Measurements from ENCODE around the gene DDIT4.
"Not testable (repeated sequence)": the region's sequence is repeated elsewhere in the genome, so short reads cannot be mapped to it uniquely, and the experiment has no call there.

The DDIT4 gene

DNA sequence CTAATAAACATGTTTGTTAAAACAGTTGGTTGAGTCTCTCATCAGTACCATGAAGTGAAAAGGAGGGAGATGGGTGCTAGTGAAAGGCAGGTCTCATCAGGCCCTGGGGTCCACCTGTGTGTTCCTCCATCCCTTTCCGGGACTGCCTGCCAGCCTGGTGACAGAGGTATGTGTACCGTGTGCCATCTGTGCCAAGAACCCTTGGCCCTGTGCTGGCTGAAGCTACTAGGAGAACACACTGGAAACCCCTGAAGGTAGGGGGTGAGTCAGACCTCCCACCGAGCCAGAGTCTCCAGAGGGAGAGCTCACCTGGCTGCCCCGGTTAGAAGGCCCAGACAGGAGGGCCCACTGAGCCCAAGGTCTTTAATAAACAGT, 2.3 kb downstream of the DDIT4 start:
- Histone ChIP-seq H3K4me3 (ENCODE audit: low read depth, low read length) (peak overlapping the region; percentile 68), H3K27me3 (ENCODE audit: insufficient read depth, low read depth, severe bottlenecking) (no peaks in the 10 kb centered on the region), H3K9me3 (ENCODE audit: severe bottlenecking) (no peaks in the 10 kb centered on the region), H3K27ac (peak overlapping the region; percentile 35), H3K36me3 (peaks cover 16% of the 10 kb centered on the region)
- TF ChIP-seq, protein P1, sequence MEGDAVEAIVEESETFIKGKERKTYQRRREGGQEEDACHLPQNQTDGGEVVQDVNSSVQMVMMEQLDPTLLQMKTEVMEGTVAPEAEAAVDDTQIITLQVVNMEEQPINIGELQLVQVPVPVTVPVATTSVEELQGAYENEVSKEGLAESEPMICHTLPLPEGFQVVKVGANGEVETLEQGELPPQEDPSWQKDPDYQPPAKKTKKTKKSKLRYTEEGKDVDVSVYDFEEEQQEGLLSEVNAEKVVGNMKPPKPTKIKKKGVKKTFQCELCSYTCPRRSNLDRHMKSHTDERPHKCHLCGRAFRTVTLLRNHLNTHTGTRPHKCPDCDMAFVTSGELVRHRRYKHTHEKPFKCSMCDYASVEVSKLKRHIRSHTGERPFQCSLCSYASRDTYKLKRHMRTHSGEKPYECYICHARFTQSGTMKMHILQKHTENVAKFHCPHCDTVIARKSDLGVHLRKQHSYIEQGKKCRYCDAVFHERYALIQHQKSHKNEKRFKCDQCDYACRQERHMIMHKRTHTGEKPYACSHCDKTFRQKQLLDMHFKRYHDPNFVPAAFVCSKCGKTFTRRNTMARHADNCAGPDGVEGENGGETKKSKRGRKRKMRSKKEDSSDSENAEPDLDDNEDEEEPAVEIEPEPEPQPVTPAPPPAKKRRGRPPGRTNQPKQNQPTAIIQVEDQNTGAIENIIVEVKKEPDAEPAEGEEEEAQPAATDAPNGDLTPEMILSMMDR (IDR thresholded peaks at IDR 0.05; ENCODE audit: low read depth, low read length), result no peak
- no peak for DNase-seq

DNA sequence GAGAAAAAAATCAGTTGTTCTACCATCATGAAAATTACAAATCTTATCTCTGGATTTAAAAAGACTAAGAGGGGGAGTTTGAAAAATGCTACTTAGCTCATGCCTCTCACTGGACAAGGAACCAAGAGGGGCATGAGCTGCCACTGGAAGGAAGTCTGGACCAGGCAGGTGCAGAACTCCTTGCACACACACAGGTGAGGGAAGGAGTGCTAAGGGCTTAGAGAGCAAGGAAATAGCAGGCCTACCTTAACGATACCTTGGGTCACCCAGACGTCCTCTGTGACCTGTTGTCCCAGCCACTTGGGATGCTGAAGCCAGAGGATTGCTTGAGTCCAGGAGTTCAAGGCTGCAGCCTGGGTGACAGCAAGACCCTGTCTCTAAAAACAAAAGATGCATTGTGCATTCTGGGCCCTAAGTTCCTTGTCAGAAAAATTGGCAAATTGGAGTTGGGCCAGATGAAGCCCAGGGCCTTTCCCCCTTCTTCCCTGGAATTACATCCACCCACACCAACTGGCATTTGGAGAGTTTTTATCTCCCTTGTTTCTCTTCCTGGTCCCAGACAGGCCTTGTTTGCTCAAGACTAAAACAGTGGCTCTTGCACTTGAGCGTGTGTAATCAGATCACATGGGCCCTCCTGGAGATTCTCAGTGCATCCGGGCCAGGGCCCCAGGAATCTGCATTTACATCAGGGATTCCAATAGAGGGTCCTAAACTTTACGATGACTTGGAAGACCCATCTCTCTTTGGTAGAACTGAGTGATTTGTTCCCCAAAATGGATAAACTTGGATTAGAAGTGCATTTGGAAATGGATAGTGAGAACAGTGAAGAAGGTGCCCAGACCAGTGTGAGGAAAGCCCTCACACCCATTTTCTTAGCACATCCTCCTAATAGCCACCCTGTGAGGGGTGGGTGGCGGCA, 3.0 kb downstream of the DDIT4 start:
- no peak for DNase-seq
- H3K9me3 ChIP-seq (ENCODE audit: severe bottlenecking), result no peaks in the 10 kb centered on the region
- H3K4me3 ChIP-seq (ENCODE audit: low read depth, low read length), result no peak overlapping the region
- TF ChIP-seq, protein P1 (IDR thresholded peaks at IDR 0.05; ENCODE audit: low read depth, low read length), result no peak
- H3K27ac ChIP-seq, result no peak overlapping the region
- peaks cover 16% of the 10 kb centered on the region for H3K36me3 ChIP-seq
- no peaks in the 10 kb centered on the region for H3K27me3 ChIP-seq (ENCODE audit: insufficient read depth, low read depth, severe bottlenecking)

DNA sequence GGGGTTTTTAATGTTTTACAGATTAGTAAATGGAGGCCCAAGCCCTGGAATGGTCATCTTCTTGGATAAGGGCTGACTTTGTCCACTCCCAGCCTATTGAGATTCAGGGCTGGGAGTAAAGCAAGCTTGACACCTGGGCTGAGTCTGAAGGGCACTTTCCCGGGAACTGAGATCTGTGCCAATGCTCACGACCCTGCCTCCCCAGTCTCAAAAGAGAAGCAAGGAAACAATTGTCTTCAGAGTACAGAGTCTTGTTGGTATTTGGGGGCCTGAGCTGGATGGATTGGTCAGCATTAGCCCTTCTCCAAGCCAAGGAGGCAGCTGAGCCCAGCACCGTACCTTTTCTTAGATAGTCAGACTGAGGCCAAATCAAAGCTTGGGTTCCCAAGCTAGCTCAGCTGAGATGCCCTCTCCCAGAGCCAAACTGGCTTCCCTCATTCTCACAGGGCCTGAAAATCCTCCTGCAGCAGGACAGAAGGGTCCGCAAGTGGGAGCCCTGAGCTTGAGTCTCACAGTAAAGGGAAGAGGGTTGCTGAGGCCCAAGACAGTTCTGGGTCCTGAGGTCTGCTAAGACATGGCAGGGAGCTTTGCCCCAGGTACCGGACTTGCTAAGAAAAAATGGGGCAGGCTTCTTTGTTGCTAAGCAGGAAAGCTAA, 3.7 kb downstream of the DDIT4 start:
- TF ChIP-seq, protein P1 (IDR thresholded peaks at IDR 0.05; ENCODE audit: low read depth, low read length), result no peak
- H3K9me3 ChIP-seq (ENCODE audit: severe bottlenecking), result no peaks in the 10 kb centered on the region
- no peak overlapping the region for H3K4me3 ChIP-seq (ENCODE audit: low read depth, low read length)
- no peaks in the 10 kb centered on the region for H3K27me3 ChIP-seq (ENCODE audit: insufficient read depth, low read depth, severe bottlenecking)
- DNase-seq, result no peak
- H3K36me3 ChIP-seq, result peaks cover 16% of the 10 kb centered on the region
- no peak overlapping the region for H3K27ac ChIP-seq

DNA sequence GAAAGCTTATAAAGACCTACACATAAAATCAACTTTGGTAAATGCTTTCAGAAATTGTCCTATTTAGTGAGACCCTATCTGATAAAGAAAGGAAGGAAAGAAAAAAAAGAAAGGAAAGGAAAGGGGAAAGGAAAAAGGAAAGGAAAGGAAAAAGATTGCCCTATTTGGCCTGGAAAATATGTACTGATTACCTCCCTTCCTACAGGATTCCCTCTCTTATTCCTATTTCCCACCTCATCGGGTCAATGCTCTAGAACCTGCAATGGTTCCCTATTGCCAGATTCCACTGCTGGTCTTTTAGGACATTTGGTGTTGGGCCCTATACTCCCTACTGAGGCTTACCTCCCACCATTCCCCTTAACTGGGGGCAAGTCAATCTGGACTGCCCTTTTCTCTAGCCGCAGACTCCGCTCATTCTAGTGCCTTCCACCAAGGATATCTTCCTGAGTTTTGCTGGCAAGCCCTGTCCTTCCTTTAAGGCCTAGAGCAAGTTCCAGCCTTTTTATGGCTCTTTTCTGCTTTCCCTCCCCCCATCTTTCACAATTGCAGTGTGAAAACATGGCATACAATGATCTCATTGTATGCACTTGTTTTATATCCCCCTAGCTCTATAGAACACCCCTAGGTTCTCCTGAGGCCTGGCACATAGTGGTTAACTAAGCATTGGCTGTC, 4.4 kb downstream of the DDIT4 start:
- Histone ChIP-seq H3K9me3 (ENCODE audit: severe bottlenecking) (no peaks in the 10 kb centered on the region), H3K27ac (no peak overlapping the region), H3K4me3 (ENCODE audit: low read depth, low read length) (no peak overlapping the region), H3K36me3 (peaks cover 16% of the 10 kb centered on the region), H3K27me3 (ENCODE audit: insufficient read depth, low read depth, severe bottlenecking) (no peaks in the 10 kb centered on the region)
- no peak for DNase-seq
- TF ChIP-seq, protein P1 (IDR thresholded peaks at IDR 0.05; ENCODE audit: low read depth, low read length), result no peak

DNA sequence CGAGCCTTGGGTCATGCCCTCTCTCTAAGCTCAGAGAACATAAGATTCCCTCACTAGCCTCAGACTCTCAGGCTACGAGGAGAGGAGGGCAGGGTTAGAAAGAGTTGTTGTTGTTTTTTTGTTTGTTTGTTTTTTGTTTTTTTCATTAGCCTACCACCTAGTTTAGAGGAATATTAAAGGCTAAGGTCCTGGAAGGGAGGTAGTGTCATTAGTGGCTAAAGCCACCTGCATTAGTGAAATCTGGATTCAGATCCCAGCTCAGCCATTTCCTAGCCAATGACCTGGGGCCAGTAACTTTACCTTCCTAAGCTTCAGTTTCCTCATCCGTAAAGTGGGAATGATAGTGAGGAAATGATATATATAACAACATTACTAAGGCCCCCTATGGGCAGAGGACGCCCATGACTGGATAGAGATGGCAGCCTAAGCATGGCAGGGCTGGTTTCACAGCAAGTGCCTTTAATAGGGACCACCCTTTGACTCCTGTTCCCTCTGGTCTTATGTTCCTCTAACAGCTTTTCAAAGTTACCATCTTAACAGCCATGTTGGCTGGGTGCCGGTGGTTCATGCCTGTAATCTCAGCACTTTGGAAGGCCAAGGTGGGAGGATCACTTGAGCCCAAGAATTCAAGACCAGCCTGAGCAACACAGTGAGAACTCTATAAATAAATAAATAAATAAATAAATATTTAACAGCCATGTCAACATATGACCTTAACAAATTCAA, 5.1 kb downstream of the DDIT4 start:
- Histone ChIP-seq H3K27me3 (ENCODE audit: insufficient read depth, low read depth, severe bottlenecking) (no peaks in the 10 kb centered on the region), H3K36me3 (peaks cover 16% of the 10 kb centered on the region), H3K27ac (no peak overlapping the region), H3K4me3 (ENCODE audit: low read depth, low read length) (no peak overlapping the region), H3K9me3 (ENCODE audit: severe bottlenecking) (no peaks in the 10 kb centered on the region)
- TF ChIP-seq, protein P1 (IDR thresholded peaks at IDR 0.05; ENCODE audit: low read depth, low read length), result no peak
- no peak for DNase-seq

DNA sequence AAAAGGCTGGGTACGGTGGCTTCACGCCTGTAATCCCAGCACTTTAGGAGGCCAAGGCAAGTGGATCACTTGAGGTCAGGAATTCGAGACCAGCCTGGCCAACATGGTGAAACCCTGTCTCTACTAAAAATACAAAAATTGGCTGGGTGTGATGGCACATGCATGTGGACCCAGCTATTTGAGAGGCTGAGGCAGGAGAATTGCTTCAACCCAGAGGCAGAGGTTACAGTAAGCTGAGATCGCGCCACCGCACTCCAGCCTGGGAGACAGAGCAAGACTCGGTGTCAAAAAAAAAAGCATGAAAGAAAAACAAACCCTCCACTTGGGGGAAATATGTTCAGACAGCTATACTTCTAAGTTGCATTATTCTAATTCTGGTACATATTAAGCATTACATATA, 5.9 kb downstream of the DDIT4 start:
- not testable (repeated sequence) for H3K27ac ChIP-seq; H3K9me3 ChIP-seq (ENCODE audit: severe bottlenecking); H3K4me3 ChIP-seq (ENCODE audit: low read depth, low read length); H3K27me3 ChIP-seq (ENCODE audit: insufficient read depth, low read depth, severe bottlenecking); DNase-seq; H3K36me3 ChIP-seq

All from WERI-Rb-1 (cell line).